ENCODE results near the gene FBXO8. TPM values are rescaled to one million over a fixed set of nuclear protein-coding genes. Genes with fewer than 3 reads are reported as not detected.

FBXO8 gene
- total RNA-seq, 1 donor from 2014 or later: 28.4 TPM

DNA sequence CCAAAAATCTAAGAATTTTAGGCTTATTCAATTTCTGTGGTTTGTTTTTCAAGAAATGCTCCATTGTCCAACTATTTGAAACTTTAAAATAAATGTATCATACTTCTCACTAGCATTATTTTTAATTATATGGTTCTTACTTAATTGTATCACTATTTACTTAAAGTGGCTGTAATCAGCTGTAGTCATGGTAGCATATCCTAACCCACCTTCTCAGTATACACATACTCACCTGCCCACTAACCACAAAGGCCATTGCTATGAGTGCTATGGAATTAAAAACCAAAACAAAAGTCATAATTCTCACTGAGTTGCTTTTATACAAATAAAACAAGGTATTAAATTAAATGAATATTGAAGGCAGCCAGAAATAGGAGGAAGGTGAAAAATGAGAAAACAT is 5.0 kb downstream of the FBXO8 start:
- Histone ChIP-seq H3K9ac (no peak overlapping the region), H3K9me3 (ENCODE audit: low read depth) (no peaks in the 10 kb centered on the region), H3K27me3 (no peaks in the 10 kb centered on the region), H3K4me1 (peaks cover 9% of the 10 kb centered on the region), H3K4me3 (no peak overlapping the region), H3K36me3 (no peaks in the 10 kb centered on the region), H2AFZ (replicated peaks) (no peak overlapping the region), H3K27ac (no peak overlapping the region), H4K20me1 (ENCODE audit: low read depth) (peaks cover 8% of the 10 kb centered on the region), H3K79me2 (ENCODE audit: low read depth) (peaks cover 56% of the 10 kb centered on the region), H3F3A (ENCODE audit: low read depth) (peaks cover 3% of the 10 kb centered on the region), H3K4me2 (no peak overlapping the region)
- TF ChIP-seq, protein P1, sequence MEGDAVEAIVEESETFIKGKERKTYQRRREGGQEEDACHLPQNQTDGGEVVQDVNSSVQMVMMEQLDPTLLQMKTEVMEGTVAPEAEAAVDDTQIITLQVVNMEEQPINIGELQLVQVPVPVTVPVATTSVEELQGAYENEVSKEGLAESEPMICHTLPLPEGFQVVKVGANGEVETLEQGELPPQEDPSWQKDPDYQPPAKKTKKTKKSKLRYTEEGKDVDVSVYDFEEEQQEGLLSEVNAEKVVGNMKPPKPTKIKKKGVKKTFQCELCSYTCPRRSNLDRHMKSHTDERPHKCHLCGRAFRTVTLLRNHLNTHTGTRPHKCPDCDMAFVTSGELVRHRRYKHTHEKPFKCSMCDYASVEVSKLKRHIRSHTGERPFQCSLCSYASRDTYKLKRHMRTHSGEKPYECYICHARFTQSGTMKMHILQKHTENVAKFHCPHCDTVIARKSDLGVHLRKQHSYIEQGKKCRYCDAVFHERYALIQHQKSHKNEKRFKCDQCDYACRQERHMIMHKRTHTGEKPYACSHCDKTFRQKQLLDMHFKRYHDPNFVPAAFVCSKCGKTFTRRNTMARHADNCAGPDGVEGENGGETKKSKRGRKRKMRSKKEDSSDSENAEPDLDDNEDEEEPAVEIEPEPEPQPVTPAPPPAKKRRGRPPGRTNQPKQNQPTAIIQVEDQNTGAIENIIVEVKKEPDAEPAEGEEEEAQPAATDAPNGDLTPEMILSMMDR (IDR thresholded peaks at IDR 0.05): no peak
- no peak for TF ChIP-seq EZH2phosphoT487 (IDR thresholded peaks at IDR 0.05)
- TF ChIP-seq EZH2 (IDR thresholded peaks at IDR 0.05): no peak
- peaks cover 10% of the 10 kb centered on the region for H3K36me3 Mint-ChIP-seq
- no peak overlapping the region for H3K4me3 Mint-ChIP-seq
- H3K4me1 Mint-ChIP-seq: peaks cover 10% of the 10 kb centered on the region
- no peaks in the 10 kb centered on the region for H3K9me3 Mint-ChIP-seq
- no peak for DNase-seq (ENCODE audit: low spot score)
- no peaks in the 10 kb centered on the region for H3K27me3 Mint-ChIP-seq (ENCODE audit: insufficient read depth, low read depth)
- H3K27ac Mint-ChIP-seq: no peak overlapping the region

DNA sequence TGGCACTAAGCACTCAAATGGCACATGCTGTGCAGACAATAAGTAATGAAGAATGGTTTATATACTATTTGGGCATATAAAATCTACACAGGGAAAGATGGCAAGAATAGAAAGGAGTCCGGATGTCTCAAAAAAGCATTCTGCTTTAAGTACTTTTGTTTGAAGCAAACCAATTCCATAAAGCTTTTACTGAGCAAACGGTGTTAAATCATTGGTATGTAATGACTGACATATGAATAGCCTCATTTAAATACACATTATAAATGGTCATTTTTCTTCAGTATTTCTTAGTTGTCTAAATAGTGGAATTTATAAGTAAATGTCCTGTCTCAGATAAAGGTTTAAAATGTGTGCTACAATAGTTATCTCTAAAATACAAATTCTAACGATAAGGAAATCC is 6.0 kb downstream of the FBXO8 start:
- no peak overlapping the region for H3K4me3 Mint-ChIP-seq
- Histone ChIP-seq H2AFZ (replicated peaks) (no peak overlapping the region), H3K36me3 (no peaks in the 10 kb centered on the region), H3F3A (ENCODE audit: low read depth) (no peaks in the 10 kb centered on the region), H3K4me3 (no peak overlapping the region), H3K4me2 (no peak overlapping the region), H3K27ac (no peak overlapping the region), H3K79me2 (ENCODE audit: low read depth) (peaks cover 51% of the 10 kb centered on the region), H4K20me1 (ENCODE audit: low read depth) (peaks cover 8% of the 10 kb centered on the region), H3K4me1 (peaks cover 7% of the 10 kb centered on the region), H3K9ac (no peak overlapping the region), H3K27me3 (no peaks in the 10 kb centered on the region), H3K9me3 (ENCODE audit: low read depth) (no peaks in the 10 kb centered on the region)
- no peak for TF ChIP-seq EZH2 (IDR thresholded peaks at IDR 0.05)
- TF ChIP-seq, protein P1 (IDR thresholded peaks at IDR 0.05): no peak
- TF ChIP-seq EZH2phosphoT487 (IDR thresholded peaks at IDR 0.05): no peak
- H3K27me3 Mint-ChIP-seq (ENCODE audit: insufficient read depth, low read depth): no peaks in the 10 kb centered on the region
- H3K4me1 Mint-ChIP-seq: peaks cover 6% of the 10 kb centered on the region
- H3K36me3 Mint-ChIP-seq: peaks cover 10% of the 10 kb centered on the region
- H3K27ac Mint-ChIP-seq: no peak overlapping the region
- H3K9me3 Mint-ChIP-seq: no peaks in the 10 kb centered on the region
- DNase-seq (ENCODE audit: low spot score): no peak

DNA sequence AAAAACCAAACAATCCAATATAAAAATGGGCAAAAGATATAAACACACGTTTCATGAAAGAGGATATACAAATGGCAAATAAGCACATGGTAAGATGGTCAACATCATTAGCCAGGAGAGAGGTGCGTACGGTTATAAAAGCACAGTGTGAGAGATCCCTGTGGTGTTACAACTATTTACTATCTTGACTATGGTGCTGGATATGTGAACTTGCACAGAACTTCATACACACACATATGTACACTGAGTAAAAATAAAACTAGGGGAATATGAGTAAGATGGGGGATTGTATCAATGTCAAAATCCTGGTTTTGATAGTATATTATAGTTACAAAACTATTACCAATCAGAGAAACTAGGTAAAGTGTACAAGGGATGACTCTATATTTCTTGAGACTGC is 8.4 kb downstream of the FBXO8 start:
- Mint-ChIP-seq H3K9me3 (no peaks in the 10 kb centered on the region), H3K27me3 (ENCODE audit: insufficient read depth, low read depth) (no peaks in the 10 kb centered on the region), H3K4me1 (no peaks in the 10 kb centered on the region), H3K4me3 (no peak overlapping the region), H3K27ac (no peak overlapping the region), H3K36me3 (peaks cover 8% of the 10 kb centered on the region)
- no peak for TF ChIP-seq EZH2 (IDR thresholded peaks at IDR 0.05)
- TF ChIP-seq, protein P1 (IDR thresholded peaks at IDR 0.05): no peak
- no peak for TF ChIP-seq EZH2phosphoT487 (IDR thresholded peaks at IDR 0.05)
- Histone ChIP-seq H3F3A (ENCODE audit: low read depth) (no peaks in the 10 kb centered on the region), H3K9me3 (ENCODE audit: low read depth) (no peaks in the 10 kb centered on the region), H3K79me2 (ENCODE audit: low read depth) (peaks cover 38% of the 10 kb centered on the region), H3K4me1 (no peaks in the 10 kb centered on the region), H3K4me2 (no peak overlapping the region), H3K36me3 (no peaks in the 10 kb centered on the region), H3K9ac (no peak overlapping the region), H3K4me3 (no peak overlapping the region), H2AFZ (replicated peaks) (no peak overlapping the region), H3K27me3 (no peaks in the 10 kb centered on the region), H4K20me1 (ENCODE audit: low read depth) (peaks cover 10% of the 10 kb centered on the region), H3K27ac (no peak overlapping the region)
- no peak for DNase-seq (ENCODE audit: low spot score)
